NCI-H1436 (cell line): ENCODE data around the gene TMPRSS3.

Source experiments
- DNase-seq: peaks from one replicate; lab custom pipeline; 2025; lab: John Stamatoyannopoulos, UW

The TMPRSS3 gene

GRCh38 chr21:42407476-42407875 lies 11.6 kb upstream of the TMPRSS3 start:
- DNase-seq, result no peak

- no peak for DNase-seq
Measured at GRCh38 chr21:42406866-42407265, 11.0 kb upstream of the TMPRSS3 start.

GRCh38 chr21:42406201-42406621 lies 10.4 kb upstream of the TMPRSS3 start:
- DNase-seq, result no peak

- DNase-seq, result no peak
Measured at GRCh38 chr21:42405064-42406013, 9.5 kb upstream of the TMPRSS3 start.

GRCh38 chr21:42404539-42404938 lies 8.7 kb upstream of the TMPRSS3 start:
- no peak for DNase-seq

- DNase-seq, result no peak
Measured at GRCh38 chr21:42403611-42404231, 7.9 kb upstream of the TMPRSS3 start, which contains the start of gene UBASH3A. UBASH3A (plus strand) TSS chr21:42403902; CDS start chr21:42403946, 44 bp downstream.

GRCh38 chr21:42401820-42402251 lies 6.0 kb upstream of the TMPRSS3 start:
- DNase-seq, result no peak

GRCh38 chr21:42401154-42401553 lies 5.3 kb upstream of the TMPRSS3 start:
- no peak for DNase-seq

- DNase-seq, result no peak
Measured at GRCh38 chr21:42400525-42400924, 4.7 kb upstream of the TMPRSS3 start.

GRCh38 chr21:42398436-42399028 lies 2.7 kb upstream of the TMPRSS3 start:
- DNase-seq, result no peak

GRCh38 chr21:42397746-42398394 lies 2.0 kb upstream of the TMPRSS3 start:
- no peak for DNase-seq

GRCh38 chr21:42396799-42397745 lies 1.2 kb upstream of the TMPRSS3 start:
- no peak for DNase-seq

GRCh38 chr21:42395302-42395701 lies 550 bp downstream of the TMPRSS3 start:
- no peak for DNase-seq

- DNase-seq, result no peak
Measured at GRCh38 chr21:42393443-42393950, 2.4 kb downstream of the TMPRSS3 start.

GRCh38 chr21:42392731-42393442 lies 3.0 kb downstream of the TMPRSS3 start:
- DNase-seq, result no peak

GRCh38 chr21:42391297-42391696 lies 4.6 kb downstream of the TMPRSS3 start:
- no peak for DNase-seq

- no peak for DNase-seq
Measured at GRCh38 chr21:42390696-42391095, 5.2 kb downstream of the TMPRSS3 start.

GRCh38 chr21:42390193-42390592 lies 5.7 kb downstream of the TMPRSS3 start:
- DNase-seq, result no peak

- DNase-seq, result no peak
Measured at GRCh38 chr21:42389449-42389835, 6.4 kb downstream of the TMPRSS3 start.
